Ovary (tissue), 10 donors: ENCODE measurements around the gene TNS1. TPM values are rescaled to one million over a fixed set of nuclear protein-coding genes. Genes with fewer than 3 reads are reported as not detected.
"Not testable (repeated sequence)": the region's sequence is repeated elsewhere in the genome, so short reads cannot be mapped to it uniquely, and the experiment has no call there.

Experiments
- DNase-seq, 5 donors: peaks; one replicate each; pipeline ENCODE4 v3.0.0-alpha.2; 2019 to 2020
- H3K27ac ChIP-seq, 2 donors: fragments of 200-600 bp; one replicate each; pipeline versions ENCODE4 v1.5.1 to v1.8.0; 2019 to 2022
- H3K27me3 ChIP-seq: fragments of 200-600 bp; one replicate; pipeline ENCODE4 v1.8.0; 2022
- H3K36me3 ChIP-seq: fragments of 200-600 bp; sonication (generic); one replicate; pipeline ENCODE4 v1.5.1; 2019
- H3K4me1 ChIP-seq: one replicate; pipeline ENCODE4 v1.8.1; 2013; ENCODE audit warnings: mild to moderate bottlenecking, moderate library complexity; ENCODE audit not compliant: insufficient read depth
- H3K4me3 ChIP-seq: fragments of 200-600 bp; sonication (generic); one replicate; pipeline ENCODE4 v1.5.1; 2017
- H3K9me3 ChIP-seq, 2 donors: fragments of 200-600 bp in 1 of 2; sonication (generic) in 1 of 2; one replicate each; pipeline versions ENCODE4 v1.5.1 to v1.8.1; 2013 to 2019; ENCODE audit warnings: mild to moderate bottlenecking in 1 of 2, moderate library complexity in 1 of 2
- EP300 ChIP-seq: sonication (generic); formaldehyde crosslinking; IDR thresholded peaks from one replicate; pipeline ENCODE4 v1.6.1; 2017; ENCODE audit warnings: antibody characterized with exemption
- POLR2A ChIP-seq: fragments of 450-650 bp; IDR thresholded peaks from one replicate; pipeline ENCODE4 v1.6.1; 2017; ENCODE audit warnings: antibody characterized with exemption, mild to moderate bottlenecking, moderate library complexity
- WGBS, 3 donors: extraction: QIAGEN DNeasy Blood & Tissue Kit in 1 of 3; methylation state at CpG; one replicate each; pipeline versions ENCODE4 v1.1.5 to v1.1.7; 2013 to 2017; 5-methylcytosine and 5-hydroxymethylcytosine counted together
- intact Hi-C, 4 donors: fragments of 100-400 bp; cut with DNase I; formaldehyde crosslinking; loops; one replicate each; pipeline versions ENCODE4 v1.11.0 to v1.15.1; 2022 to 2023
- long read RNA-seq, 3 donors: library from polyadenylated mRNA in 2 of 3; unstranded in 2 of 3; transcript quantifications; one replicate each; pipeline ENCODE4 v2.0.0 and lab custom pipeline, GENCODE V29; 2021 to 2026
- polyA plus RNA-seq, 2 donors: library from polyadenylated mRNA; stranded (reverse); fragments of 200-250 nt in 1 of 2; fragments of 350-450 nt in 1 of 2; fragmentation: Illumina TruSeq in 1 of 2; extraction: RNeasy Lipid Tissue Mini Kit (QIAGEN cat#74804) in 1 of 2; gene quantifications; one replicate each; pipeline ENCODE4 v1.2.3, GENCODE V29; 2013 to 2014
- total RNA-seq, 7 donors: library from RNA; depleted of rRNA in 2 of 7; stranded (reverse); fragments of >200 nt in 2 of 7; fragmentation: NEBNext Ultra II Directional in 3 of 7; extraction: Animal tissue kit (Norgen Biotek cat#: 25700) in 3 of 7; gene quantifications; one replicate each; pipeline versions ENCODE4 v1.1.0 to v1.2.4, GENCODE V29; 2016 to 2023
- TF ChIP-seq, protein P1 (sequence below), 3 donors: fragments of 450-650 bp in 2 of 3; fragments of 200-600 bp in 1 of 3; IDR thresholded peaks; one replicate each; pipeline versions ENCODE4 v1.5.1 to v1.8.0; 2016 to 2022; ENCODE audit warnings: antibody characterized with exemption in 3 of 3, mild to moderate bottlenecking in 1 of 3
- donor health status: DM: no; HTN: no; CAD: no; lungs with moderate emphysema.
- donor health status: DM: no; HTN: no; CAD: no.
- donor health status: Bipolar disorder and iron deficiency.
- donor health status: DM: yes; HTN: yes; CAD: no.
- donor health status: DM: no; HTN: no; CAD: no.
- donor health status: DM: yes; HTN: yes; CAD: no.

The TNS1 gene
- total RNA-seq (100 to 1,000 TPM; 141 to 568 (median 366) TPM), polyA plus RNA-seq (100 to 1,000 TPM; 140 to 278 TPM)
- long read RNA-seq, donor 1, partial matches to known transcripts, result 125 of 331 reads
- long read RNA-seq, donor 1, other reads (novel, unspliced or antisense), result 201 of 331 reads
- long read RNA-seq, donor 2, partial matches to known transcripts, result 11 of 13 reads
- long read RNA-seq, donor 2, other reads (novel, unspliced or antisense), result 0 of 13 reads
- long read RNA-seq, donor 3, transcript TNS1-217 (8 exons, 1,652 nt), result major isoform, 28 of 1,164 reads
- long read RNA-seq, donor 3, partial matches to known transcripts, result 847 of 1,164 reads
- long read RNA-seq, donor 3, other reads (novel, unspliced or antisense), result 289 of 1,164 reads

DNA sequence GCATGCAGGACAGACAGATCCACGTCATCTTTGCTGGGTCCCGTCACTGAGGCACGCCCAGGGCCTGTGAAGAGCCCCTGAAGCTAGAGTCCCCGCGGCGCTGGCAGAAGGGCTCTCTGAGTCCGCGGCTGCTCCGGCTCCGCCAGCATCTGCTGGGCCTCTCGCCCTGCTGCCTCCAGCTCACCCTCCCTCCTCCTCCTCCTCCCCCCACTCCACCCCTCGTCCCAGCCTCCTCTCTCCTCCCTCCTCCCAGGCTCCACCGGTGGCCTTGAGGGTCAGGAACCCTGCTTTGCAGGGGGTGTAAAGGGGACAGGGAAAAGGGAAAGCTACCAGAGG is at the start of gene TNS1:
TNS1 (minus strand) TSS at position 151 of the 336 bp plus-strand sequence; CDS start at position 28, 123 bp downstream.
- intact Hi-C loops, result no loop called here
- 3 to 12% (median 8%) methylated on average over 13 of the region's 13 CpGs for WGBS, 3 donors
- H3K4me1 ChIP-seq, result peaks cover 37% of the 10 kb centered on the region

GRCh38 chr2:218051903-218052302 is 49.1 kb upstream of the TNS1 start:
- 80 to 82% (median 81%) methylated on average over 3 of the region's 3 CpGs for WGBS, 3 donors
- no peak overlapping the region for H3K27ac ChIP-seq
- peaks cover 0 to 6% of the 10 kb centered on the region in 2 donors for H3K9me3 ChIP-seq
- H3K36me3 ChIP-seq, result no peaks in the 10 kb centered on the region
- intact Hi-C loops, result no loop called here
- H3K4me1 ChIP-seq, result no peaks in the 10 kb centered on the region
- DNase-seq, result no peak
- no peak overlapping the region for H3K4me3 ChIP-seq
- TF ChIP-seq EP300 (no peak), POLR2A (no peak)
- TF ChIP-seq, protein P1, sequence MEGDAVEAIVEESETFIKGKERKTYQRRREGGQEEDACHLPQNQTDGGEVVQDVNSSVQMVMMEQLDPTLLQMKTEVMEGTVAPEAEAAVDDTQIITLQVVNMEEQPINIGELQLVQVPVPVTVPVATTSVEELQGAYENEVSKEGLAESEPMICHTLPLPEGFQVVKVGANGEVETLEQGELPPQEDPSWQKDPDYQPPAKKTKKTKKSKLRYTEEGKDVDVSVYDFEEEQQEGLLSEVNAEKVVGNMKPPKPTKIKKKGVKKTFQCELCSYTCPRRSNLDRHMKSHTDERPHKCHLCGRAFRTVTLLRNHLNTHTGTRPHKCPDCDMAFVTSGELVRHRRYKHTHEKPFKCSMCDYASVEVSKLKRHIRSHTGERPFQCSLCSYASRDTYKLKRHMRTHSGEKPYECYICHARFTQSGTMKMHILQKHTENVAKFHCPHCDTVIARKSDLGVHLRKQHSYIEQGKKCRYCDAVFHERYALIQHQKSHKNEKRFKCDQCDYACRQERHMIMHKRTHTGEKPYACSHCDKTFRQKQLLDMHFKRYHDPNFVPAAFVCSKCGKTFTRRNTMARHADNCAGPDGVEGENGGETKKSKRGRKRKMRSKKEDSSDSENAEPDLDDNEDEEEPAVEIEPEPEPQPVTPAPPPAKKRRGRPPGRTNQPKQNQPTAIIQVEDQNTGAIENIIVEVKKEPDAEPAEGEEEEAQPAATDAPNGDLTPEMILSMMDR (IDR thresholded peaks at IDR 0.05), result no peak
- no peaks in the 10 kb centered on the region for H3K27me3 ChIP-seq

More for the DNA sequence above, at the start of gene TNS1:
- Histone ChIP-seq H3K27ac (peak within 1 kb of the TSS; percentile 48 to 93), H3K36me3 (no peaks in the 10 kb centered on the region), H3K4me3 (peak within 1 kb of the TSS; percentile 49), H3K27me3 (no peaks in the 10 kb centered on the region), H3K9me3 (no peaks in the 10 kb centered on the region)
- TF ChIP-seq, protein P1 (IDR thresholded peaks at IDR 0.05), result no peak
- peak; percentile 55 for TF ChIP-seq POLR2A
- peak; percentile 81 to 87 (median 84) for DNase-seq

- intact Hi-C loops, result no loop called here
- 85 to 87% (median 87%) methylated on average over 8 of the region's 8 CpGs for WGBS, 3 donors
- TF ChIP-seq, protein P1 (IDR thresholded peaks at IDR 0.05), result no peak
- TF ChIP-seq EP300, result no peak
- TF ChIP-seq POLR2A, result no peak
- DNase-seq, result no peak
- H3K27me3 ChIP-seq, result no peaks in the 10 kb centered on the region
- H3K27ac ChIP-seq, result no peak overlapping the region
- no peaks in the 10 kb centered on the region for H3K36me3 ChIP-seq
- no peak overlapping the region for H3K4me3 ChIP-seq
- H3K4me1 ChIP-seq, result no peaks in the 10 kb centered on the region
- H3K9me3 ChIP-seq, result peaks cover 0 to 6% of the 10 kb centered on the region in 2 donors
Observed at GRCh38 chr2:218047536-218048225, 44.9 kb upstream of the TNS1 start.

DNA sequence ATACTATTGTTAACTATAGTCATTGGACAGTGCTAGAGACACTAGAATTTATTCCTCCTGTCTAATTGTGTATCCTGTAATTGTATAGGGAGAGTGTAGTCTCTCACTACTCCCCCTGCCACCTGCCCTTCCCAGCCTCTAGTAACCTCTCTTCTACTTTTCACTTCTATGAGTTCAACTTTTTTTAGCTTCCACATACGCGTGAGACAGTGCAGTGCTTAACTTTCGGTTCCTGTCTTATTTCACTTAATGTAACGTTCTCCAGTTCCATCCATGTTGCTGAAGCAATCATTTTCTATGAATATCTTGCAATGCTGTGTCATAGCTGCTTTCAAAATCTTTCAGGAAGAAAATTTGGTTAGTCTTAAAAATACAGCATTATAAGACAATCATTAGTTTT is 43.4 kb upstream of the TNS1 start:
- Histone ChIP-seq H3K27ac (no peak overlapping the region), H3K27me3 (no peaks in the 10 kb centered on the region), H3K4me3 (no peak overlapping the region), H3K4me1 (no peaks in the 10 kb centered on the region), H3K36me3 (no peaks in the 10 kb centered on the region), H3K9me3 (peaks cover 0 to 6% of the 10 kb centered on the region in 2 donors)
- DNase-seq, result no peak
- TF ChIP-seq POLR2A (no peak), EP300 (no peak)
- TF ChIP-seq, protein P1 (IDR thresholded peaks at IDR 0.05), result no peak
- intact Hi-C loops, result no loop called here
- 62 to 75% (median 66%) methylated on average over 4 of the region's 4 CpGs for WGBS, 3 donors

- intact Hi-C loops, DNase-seq, H3K9me3 ChIP-seq, H3K27me3 ChIP-seq, H3K36me3 ChIP-seq, H3K4me1 ChIP-seq, H3K4me3 ChIP-seq, H3K27ac ChIP-seq: not testable (repeated sequence)
- 97 to 100% (median 98%) methylated on average over 1 of the region's 1 CpG for whole genome bisulfite sequencing, 3 donors
Observed at GRCh38 chr2:218044599-218044998, 41.8 kb upstream of the TNS1 start.
